Measurements from ENCODE around the gene CBLN2.

DNA sequence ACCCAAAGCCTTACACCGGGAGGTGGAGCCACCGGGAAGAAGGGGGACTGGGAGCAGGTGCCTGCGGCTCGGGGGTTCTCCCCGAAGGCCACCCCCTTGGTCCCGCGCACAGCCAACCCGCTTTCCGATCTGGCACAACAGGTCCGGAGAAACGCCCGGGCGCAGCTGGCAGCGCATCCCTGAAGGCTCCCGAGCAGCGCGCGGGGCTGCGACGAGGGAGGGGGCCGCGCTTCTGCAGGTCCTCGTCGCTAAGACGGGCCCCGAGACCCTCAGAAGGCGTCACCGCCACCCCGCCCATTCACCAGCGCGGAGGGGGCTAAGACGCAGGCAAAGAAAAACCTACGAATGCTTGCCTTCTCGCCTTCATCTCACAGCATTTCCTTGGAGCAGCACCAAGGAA, 1.8 kb downstream of the CBLN2 start:
- TF ChIP-seq CTCF (IDR thresholded peaks at IDR 0.05; ENCODE audit: low read depth, low read length) (no peak), POLR2A (IDR thresholded peaks at IDR 0.05; ENCODE audit: extremely low read depth, insufficient read length) (no peak), MAX (IDR thresholded peaks at IDR 0.05; ENCODE audit: low read depth, low read length) (no peak)
